ENCODE measurements around the gene CBS.
"Not testable (repeated sequence)": the region's sequence is repeated elsewhere in the genome, so short reads cannot be mapped to it uniquely, and the experiment has no call there.

DNA sequence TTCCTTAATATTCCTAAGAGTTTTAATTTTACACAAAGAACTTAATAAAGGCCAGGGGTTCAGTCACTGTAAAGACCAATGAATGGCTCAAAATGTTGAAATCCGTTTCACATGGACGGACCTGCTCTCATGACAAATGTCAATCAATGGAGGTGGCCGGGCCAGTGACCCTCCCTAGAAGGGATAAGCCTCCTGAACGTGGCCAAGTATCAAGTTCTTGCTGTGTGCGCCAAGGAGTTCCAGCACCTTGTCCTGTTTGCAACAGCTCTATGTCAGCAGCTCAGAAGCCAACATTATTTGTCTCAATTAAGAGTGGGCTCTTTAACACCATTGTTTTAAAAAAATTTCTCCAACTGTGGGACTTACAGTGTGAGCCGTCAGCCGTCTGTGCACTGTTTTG is 25.4 kb upstream of the CBS start:
- TF ChIP-seq, protein P1, sequence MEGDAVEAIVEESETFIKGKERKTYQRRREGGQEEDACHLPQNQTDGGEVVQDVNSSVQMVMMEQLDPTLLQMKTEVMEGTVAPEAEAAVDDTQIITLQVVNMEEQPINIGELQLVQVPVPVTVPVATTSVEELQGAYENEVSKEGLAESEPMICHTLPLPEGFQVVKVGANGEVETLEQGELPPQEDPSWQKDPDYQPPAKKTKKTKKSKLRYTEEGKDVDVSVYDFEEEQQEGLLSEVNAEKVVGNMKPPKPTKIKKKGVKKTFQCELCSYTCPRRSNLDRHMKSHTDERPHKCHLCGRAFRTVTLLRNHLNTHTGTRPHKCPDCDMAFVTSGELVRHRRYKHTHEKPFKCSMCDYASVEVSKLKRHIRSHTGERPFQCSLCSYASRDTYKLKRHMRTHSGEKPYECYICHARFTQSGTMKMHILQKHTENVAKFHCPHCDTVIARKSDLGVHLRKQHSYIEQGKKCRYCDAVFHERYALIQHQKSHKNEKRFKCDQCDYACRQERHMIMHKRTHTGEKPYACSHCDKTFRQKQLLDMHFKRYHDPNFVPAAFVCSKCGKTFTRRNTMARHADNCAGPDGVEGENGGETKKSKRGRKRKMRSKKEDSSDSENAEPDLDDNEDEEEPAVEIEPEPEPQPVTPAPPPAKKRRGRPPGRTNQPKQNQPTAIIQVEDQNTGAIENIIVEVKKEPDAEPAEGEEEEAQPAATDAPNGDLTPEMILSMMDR (IDR thresholded peaks at IDR 0.05): not testable (repeated sequence)
- TF ChIP-seq POLR2A, POLR2AphosphoS5, EP300 (IDR thresholded peaks at IDR 0.05): not testable (repeated sequence)

All from gastroesophageal sphincter (tissue), 3 donors.